ENCODE measurements around the gene MRPL58. TPM values are rescaled to one million over a fixed set of nuclear protein-coding genes. Genes with fewer than 3 reads are reported as not detected.

The MRPL58 gene
- total RNA-seq = 27.9 and 47.0 TPM in 2 replicates

GRCh38 chr17:75012346-75013091 is at the start of gene MRPL58:
MRPL58 (plus strand) TSS chr17:75012670; CDS start chr17:75012687, 17 bp downstream.

DNA sequence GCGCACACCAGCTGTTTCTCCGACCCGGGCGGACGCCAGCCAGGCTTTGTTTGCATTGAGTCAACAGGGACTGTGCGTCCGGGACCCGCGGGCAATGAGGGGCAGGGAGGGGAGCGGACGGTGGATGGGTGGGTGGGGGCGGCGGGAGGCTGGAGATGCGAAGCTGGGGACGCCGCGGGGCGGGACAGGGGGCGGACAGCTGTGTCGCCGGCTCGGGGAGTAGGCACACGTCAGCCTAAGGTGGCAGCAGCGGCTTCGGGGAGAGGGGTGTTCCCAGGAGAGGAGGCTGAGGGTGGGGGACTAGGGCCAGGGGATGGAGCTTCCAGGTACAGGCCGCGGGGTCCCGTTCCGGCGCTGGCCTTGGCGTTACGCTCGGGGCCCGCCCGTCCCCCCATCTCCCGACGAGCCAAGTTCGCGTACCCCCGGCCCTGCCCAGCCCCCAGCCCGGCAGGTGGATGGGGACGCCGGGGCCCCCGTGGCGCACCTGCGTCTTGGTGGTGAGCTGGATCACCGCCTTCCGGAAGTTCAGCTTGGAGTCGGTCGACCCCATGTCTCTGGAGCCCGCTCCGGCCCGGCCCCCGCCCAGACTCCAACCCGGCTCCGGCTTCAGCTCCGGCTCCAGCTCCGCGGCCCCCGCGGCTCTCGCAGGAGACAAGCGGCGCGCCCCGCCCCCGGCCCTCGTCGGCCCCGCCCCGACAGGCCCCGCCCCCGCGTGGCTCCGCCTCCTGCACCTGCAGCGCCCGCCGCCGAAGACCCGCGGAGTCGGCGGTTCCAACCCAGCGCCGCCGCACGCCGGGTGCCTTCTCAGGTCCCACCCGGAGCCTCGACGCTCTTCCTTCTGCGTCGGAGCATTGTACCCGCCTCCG is 40.1 kb upstream of the MRPL58 start, which contains the start of gene HID1:
Gene HID1 (minus strand): TSS at position 653 of the 866 bp plus-strand sequence. CDS start 103 bp downstream, at position 550.

DNA sequence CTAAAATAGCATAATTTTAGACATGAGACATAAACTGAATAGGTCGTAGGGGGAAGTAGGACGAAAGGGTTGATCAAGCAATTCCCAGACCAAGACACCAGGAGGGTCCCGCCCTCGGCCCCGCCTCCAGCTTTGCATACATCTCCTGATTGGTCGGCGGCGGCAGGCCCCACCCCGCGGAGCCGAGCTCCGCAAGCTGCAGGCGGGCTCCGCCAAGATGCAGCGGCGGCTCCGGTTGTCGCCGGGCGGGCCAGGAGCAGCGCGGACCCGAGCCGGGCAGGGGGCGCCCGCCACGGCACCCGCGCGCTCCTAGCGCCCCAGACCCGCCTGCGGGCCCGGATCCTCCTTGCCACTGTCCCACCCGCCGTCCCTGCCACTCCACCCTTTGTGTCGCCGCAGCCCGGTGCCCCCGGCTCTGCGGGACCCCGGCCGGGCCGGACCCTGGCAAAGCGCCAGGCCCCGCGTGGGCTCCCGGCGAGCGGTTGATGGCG is 25.0 kb upstream of the MRPL58 start, which contains the start of gene CDR2L:
Gene CDR2L (plus strand): TSS at position 215 of the 491 bp plus-strand sequence. CDS start 412 bp downstream, outside the sequence.

DNA sequence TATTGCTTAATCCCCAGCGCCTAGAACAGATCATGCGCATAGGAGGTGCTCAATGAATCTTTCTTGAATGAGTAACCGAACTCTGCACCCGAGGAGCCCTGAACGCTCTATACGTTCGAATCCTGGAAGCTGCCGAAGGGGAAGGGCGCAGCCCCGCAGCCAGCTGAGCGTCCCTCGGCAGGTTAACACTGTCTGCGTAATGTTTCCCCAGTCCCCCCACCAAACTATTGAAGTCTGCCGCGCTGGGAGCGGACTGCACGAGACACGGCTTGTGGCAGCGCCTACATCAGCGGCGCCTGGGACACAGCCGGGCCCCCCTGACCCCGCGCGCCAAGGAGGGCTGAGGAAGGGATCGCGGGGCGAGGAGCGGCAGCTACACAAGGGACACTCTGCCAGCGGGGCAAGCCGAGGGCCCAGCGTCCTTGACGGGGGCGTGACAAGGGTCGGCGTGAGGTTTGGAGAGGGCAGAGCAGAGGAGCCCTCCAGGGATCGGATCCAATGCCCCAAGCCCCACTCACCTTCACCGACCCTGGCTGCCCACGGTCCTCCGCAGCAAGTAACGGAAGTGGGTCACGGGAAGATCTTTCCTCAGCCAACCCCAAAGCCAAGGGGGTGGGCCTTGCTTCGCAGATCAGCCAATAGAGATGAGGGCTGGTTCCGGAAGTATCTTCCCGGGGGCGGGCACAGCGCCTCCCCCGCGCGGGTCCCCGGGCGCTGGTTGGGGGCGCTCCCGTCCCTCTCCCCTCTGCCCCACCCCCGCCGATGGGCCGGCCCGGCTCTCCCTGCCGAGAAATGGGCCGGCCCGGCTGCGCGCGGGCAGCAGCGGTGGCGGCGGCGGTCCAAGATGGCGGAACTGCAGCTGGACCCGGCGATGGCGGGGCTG is 34.2 kb downstream of the MRPL58 start, which contains the start of the genes ATP5PD and KCTD2:
Gene ATP5PD (minus strand): TSS at position 563 of the 883 bp plus-strand sequence. CDS start 4,319 bp downstream, outside the sequence.
Gene KCTD2 (plus strand): TSS at position 819 of the 883 bp plus-strand sequence. CDS start 26 bp downstream, at position 845.

Other genes starting within 250 kb of the MRPL58 start
- 28.0 and 35.5 TPM in 2 replicates for gene NAT9, start 236.3 kb upstream of the MRPL58 start, total RNA-seq
- gene GRIN2C, start 152.8 kb upstream of the MRPL58 start, total RNA-seq = 0.19 and 0.28 TPM in 2 replicates
- gene FDXR, start 139.7 kb upstream of the MRPL58 start, total RNA-seq = 31.4 and 47.6 TPM in 2 replicates
- gene FADS6, start 119.0 kb upstream of the MRPL58 start, total RNA-seq = not detected in 2 replicates
- gene USH1G, start 89.4 kb upstream of the MRPL58 start, total RNA-seq = under 0.01 TPM in 1 of 2 replicates, not detected in the other
- gene OTOP2, start 88.4 kb upstream of the MRPL58 start, total RNA-seq = not detected in 2 replicates
- not detected in 2 replicates for gene OTOP3, start 76.8 kb upstream of the MRPL58 start, total RNA-seq
- gene HID1, start 39.9 kb upstream of the MRPL58 start, total RNA-seq = 1.4 and 5.8 TPM in 2 replicates
- gene CDR2L, start 25.0 kb upstream of the MRPL58 start, total RNA-seq = 17.5 and 25.1 TPM in 2 replicates
- gene ATP5PD, start 34.3 kb downstream of the MRPL58 start, total RNA-seq = 332 and 359 TPM in 2 replicates
- gene KCTD2, start 34.6 kb downstream of the MRPL58 start, total RNA-seq = 14.7 and 16.7 TPM in 2 replicates
- gene SLC16A5, start 75.3 kb downstream of the MRPL58 start, total RNA-seq = 3.3 and 6.2 TPM in 2 replicates
- 1.4 and 1.9 TPM in 2 replicates for gene ARMC7, start 97.3 kb downstream of the MRPL58 start, total RNA-seq
- 31.3 and 51.0 TPM in 2 replicates for gene NT5C, start 119.1 kb downstream of the MRPL58 start, total RNA-seq
- gene JPT1, start 141.8 kb downstream of the MRPL58 start, total RNA-seq = 60.3 and 215 TPM in 2 replicates
- 111 and 152 TPM in 2 replicates for gene SUMO2, start 170.3 kb downstream of the MRPL58 start, total RNA-seq
- gene NUP85, start 193.0 kb downstream of the MRPL58 start, total RNA-seq = 18.3 and 46.2 TPM in 2 replicates
- gene GGA3, start 248.9 kb downstream of the MRPL58 start, total RNA-seq = 6.8 and 11.5 TPM in 2 replicates
- 33.8 and 76.9 TPM in 2 replicates for gene MRPS7, start 249.2 kb downstream of the MRPL58 start, total RNA-seq